NCI-H1105 (cell line): ENCODE results near the gene TMEM238L.

ENCODE experiments used
- DNase-seq: peaks from one replicate; lab custom pipeline; 2025; lab: John Stamatoyannopoulos, UW

The TMEM238L gene

GRCh38 chr17:10773391-10773790 is 30.5 kb downstream of the TMEM238L start:
- DNase-seq: no peak

- DNase-seq: no peak
These were observed 31.2 kb downstream of the TMEM238L start for GRCh38 chr17:10772425-10773380.

GRCh38 chr17:10771148-10771547 is 32.8 kb downstream of the TMEM238L start:
- no peak for DNase-seq

GRCh38 chr17:10769840-10770239 is 34.1 kb downstream of the TMEM238L start:
- no peak for DNase-seq

GRCh38 chr17:10768750-10769251 is 35.1 kb downstream of the TMEM238L start:
- DNase-seq: no peak

- no peak for DNase-seq
These were observed 36.7 kb downstream of the TMEM238L start for GRCh38 chr17:10767232-10767631.

GRCh38 chr17:10762037-10762436 is 41.9 kb downstream of the TMEM238L start:
- DNase-seq: no peak

GRCh38 chr17:10761281-10761680 is 42.6 kb downstream of the TMEM238L start:
- no peak for DNase-seq

GRCh38 chr17:10758062-10758461 is 45.8 kb downstream of the TMEM238L start:
- no peak for DNase-seq

- no peak for DNase-seq
These were observed 46.3 kb downstream of the TMEM238L start for GRCh38 chr17:10757647-10758046.

GRCh38 chr17:10757067-10757466 is 46.8 kb downstream of the TMEM238L start:
- DNase-seq: no peak

- no peak for DNase-seq
These were observed 47.3 kb downstream of the TMEM238L start for GRCh38 chr17:10756619-10757018.

- DNase-seq: no peak
These were observed 47.7 kb downstream of the TMEM238L start for GRCh38 chr17:10756185-10756584.

GRCh38 chr17:10755592-10756127 is 48.2 kb downstream of the TMEM238L start:
- no peak for DNase-seq

- DNase-seq: no peak
These were observed 48.9 kb downstream of the TMEM238L start for GRCh38 chr17:10754861-10755591.

- no peak for DNase-seq
These were observed 49.8 kb downstream of the TMEM238L start for GRCh38 chr17:10754109-10754508.

- DNase-seq: no peak
These were observed 51.2 kb downstream of the TMEM238L start for GRCh38 chr17:10752696-10753095.

- no peak for DNase-seq
These were observed 52.3 kb downstream of the TMEM238L start for GRCh38 chr17:10751563-10751962.

GRCh38 chr17:10750210-10750609 is 53.7 kb downstream of the TMEM238L start:
- DNase-seq: no peak

GRCh38 chr17:10748531-10749181 is 55.2 kb downstream of the TMEM238L start:
- no peak for DNase-seq

GRCh38 chr17:10745231-10745630 is 58.7 kb downstream of the TMEM238L start:
- no peak for DNase-seq
